AG10803 (cell line): ENCODE measurements around the gene FGFR2.

Source experiments
- DNase-seq: peaks from one replicate; pipeline ENCODE4 v3.0.0; 2010; ENCODE audit warnings: low read depth
- H3K4me3 ChIP-seq: 2 replicates; pipeline ENCODE4 v1.5.1; 2011; ENCODE audit warnings: mild to moderate bottlenecking, low read length, control low read depth
- TF ChIP-seq, protein P1 (sequence below): conservative IDR thresholded peaks from 2 replicates; pipeline ENCODE4 v1.5.1; 2011; ENCODE audit warnings: mild to moderate bottlenecking, low read length, control low read depth, inconsistent platforms

FGFR2 gene

GRCh38 chr10:121514141-121514865 lies 83.9 kb downstream of the FGFR2 start:
- no peak overlapping the region for H3K4me3 ChIP-seq
- TF ChIP-seq, protein P1, sequence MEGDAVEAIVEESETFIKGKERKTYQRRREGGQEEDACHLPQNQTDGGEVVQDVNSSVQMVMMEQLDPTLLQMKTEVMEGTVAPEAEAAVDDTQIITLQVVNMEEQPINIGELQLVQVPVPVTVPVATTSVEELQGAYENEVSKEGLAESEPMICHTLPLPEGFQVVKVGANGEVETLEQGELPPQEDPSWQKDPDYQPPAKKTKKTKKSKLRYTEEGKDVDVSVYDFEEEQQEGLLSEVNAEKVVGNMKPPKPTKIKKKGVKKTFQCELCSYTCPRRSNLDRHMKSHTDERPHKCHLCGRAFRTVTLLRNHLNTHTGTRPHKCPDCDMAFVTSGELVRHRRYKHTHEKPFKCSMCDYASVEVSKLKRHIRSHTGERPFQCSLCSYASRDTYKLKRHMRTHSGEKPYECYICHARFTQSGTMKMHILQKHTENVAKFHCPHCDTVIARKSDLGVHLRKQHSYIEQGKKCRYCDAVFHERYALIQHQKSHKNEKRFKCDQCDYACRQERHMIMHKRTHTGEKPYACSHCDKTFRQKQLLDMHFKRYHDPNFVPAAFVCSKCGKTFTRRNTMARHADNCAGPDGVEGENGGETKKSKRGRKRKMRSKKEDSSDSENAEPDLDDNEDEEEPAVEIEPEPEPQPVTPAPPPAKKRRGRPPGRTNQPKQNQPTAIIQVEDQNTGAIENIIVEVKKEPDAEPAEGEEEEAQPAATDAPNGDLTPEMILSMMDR = no peak
- DNase-seq = no peak

DNA sequence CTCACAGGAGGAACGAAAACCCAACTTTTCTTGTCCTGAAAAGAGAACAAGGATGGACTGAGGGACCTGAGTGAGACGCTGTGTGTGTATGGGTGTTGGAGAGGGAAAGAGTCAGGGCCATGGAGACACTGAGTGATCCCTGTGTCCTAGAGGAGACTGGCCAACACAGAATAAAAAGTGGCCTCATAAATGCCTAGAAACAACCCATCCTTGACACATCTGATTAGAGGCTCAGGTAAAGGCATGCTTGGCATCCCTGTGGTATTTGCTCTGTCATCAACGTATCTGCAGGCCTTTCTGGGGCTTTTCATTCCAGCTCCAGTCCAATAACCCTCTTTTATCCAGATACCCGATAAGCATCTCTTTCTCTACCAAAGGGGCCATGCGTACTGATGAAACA lies 86.3 kb downstream of the FGFR2 start:
- DNase-seq = no peak

GRCh38 chr10:121511460-121511859 lies 86.8 kb downstream of the FGFR2 start:
- TF ChIP-seq, protein P1 = no peak

More for the DNA sequence above, 86.3 kb downstream of the FGFR2 start:
- TF ChIP-seq, protein P1 = no peak
- H3K4me3 ChIP-seq = no peak overlapping the region

GRCh38 chr10:121510201-121510771 lies 88.0 kb downstream of the FGFR2 start:
- H3K4me3 ChIP-seq = no peak overlapping the region
- TF ChIP-seq, protein P1 = no peak
- DNase-seq = no peak

More at GRCh38 chr10:121511460-121511859, 86.8 kb downstream of the FGFR2 start:
- no peak for DNase-seq
- no peak overlapping the region for H3K4me3 ChIP-seq

GRCh38 chr10:121509796-121510195 lies 88.4 kb downstream of the FGFR2 start:
- no peak for DNase-seq
- TF ChIP-seq, protein P1 = no peak
- H3K4me3 ChIP-seq = no peak overlapping the region

DNA sequence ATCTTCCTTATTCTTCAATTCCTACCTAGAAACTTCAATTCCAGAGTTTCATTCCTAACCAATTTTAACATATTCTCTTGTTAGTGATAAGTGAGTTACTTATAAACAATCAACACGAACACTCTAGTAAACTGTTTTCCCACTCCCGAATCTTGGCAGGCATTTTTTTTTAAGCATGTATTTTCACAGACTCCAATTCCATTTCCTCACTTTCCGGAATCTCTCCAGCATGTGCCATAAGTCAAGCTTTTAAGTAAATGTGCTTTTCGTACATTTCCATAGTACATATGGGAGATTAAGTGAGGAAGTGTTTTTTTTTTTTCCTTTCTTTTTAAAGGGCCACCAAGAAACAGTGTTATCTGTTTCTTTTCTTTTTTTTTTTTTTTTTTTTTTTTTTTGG lies 89.1 kb downstream of the FGFR2 start:
- H3K4me3 ChIP-seq = no peak overlapping the region
- TF ChIP-seq, protein P1 = no peak
- no peak for DNase-seq

- no peak for DNase-seq
- TF ChIP-seq, protein P1 = no peak
- H3K4me3 ChIP-seq = no peak overlapping the region
Measured at GRCh38 chr10:121503587-121504051, 94.6 kb downstream of the FGFR2 start.
